Measurements from ENCODE around the gene FADS3.
"Not testable (repeated sequence)": the region's sequence is repeated elsewhere in the genome, so short reads cannot be mapped to it uniquely, and the experiment has no call there.

Gene FADS3

GRCh38 chr11:61897387-61898246, 6.3 kb upstream of the FADS3 start:
- DNase-seq: peak; percentile 31 to 70

GRCh38 chr11:61896665-61897386, 5.5 kb upstream of the FADS3 start:
- DNase-seq: no peak

GRCh38 chr11:61895718-61896059, 4.3 kb upstream of the FADS3 start:
- no peak for DNase-seq

DNA sequence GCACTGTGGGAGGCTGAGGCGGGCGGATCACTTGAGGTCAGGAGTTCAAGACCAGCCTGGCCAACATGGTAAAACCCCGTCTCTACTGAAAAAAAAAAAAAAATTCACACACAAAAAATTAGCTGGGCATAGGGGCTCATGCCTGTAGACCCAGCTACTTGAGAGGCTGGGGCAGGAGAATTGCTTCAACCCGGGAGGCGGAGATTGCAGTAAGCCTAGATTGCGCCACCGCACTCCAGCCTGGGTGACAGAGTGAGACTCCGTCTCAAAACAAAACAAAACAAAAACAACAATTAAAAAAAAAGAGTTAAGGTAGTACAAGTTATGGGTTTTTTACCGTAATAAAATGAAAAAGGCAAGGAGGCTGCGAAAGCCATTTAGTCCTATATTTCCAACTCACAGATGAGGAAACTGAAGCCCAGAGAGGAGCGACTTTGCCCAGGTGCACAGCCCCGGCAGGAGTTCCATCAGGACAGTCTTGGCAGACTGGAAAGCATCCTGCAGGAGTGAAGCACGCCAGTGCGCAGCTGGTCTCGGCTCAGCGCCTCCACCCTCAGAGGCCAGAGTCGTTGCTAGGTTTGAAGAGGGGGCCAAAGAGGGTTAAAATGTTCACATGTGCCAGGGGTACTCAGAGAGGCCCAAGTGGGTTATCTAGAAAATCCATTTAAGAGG, 3.8 kb upstream of the FADS3 start:
- no peak for DNase-seq

GRCh38 chr11:61893981-61894380, 2.6 kb upstream of the FADS3 start:
- no peak for DNase-seq

- DNase-seq: no peak
Observed at GRCh38 chr11:61892085-61892370, 683 bp upstream of the FADS3 start.

- DNase-seq: no peak
Observed at GRCh38 chr11:61890529-61891330, 615 bp downstream of the FADS3 start.

DNA sequence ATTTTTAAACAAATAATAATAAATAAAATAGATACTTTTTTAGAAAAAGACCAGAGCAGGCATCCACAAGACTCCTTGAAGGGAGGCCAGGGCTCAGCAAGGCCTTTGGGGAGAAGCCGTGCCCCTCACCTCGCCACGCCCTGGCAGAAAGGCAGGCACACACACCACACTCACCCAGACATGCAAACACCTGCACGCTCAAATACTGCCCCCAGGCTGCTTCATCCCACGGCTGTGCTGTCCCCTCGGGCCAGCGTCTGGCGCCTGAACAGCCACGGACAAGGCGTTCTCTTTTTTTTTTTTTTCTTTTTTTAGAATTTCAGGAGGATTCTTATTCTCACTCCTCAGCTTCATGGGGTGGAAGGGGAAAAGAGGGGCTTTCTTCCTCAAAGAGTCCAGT, 1.5 kb downstream of the FADS3 start:
- no peak for DNase-seq

- no peak for DNase-seq
Observed at GRCh38 chr11:61888590-61888989, 2.8 kb downstream of the FADS3 start.

GRCh38 chr11:61887839-61888494, 3.4 kb downstream of the FADS3 start:
- DNase-seq: peak in 1 of 2 experiments; percentile 47

- DNase-seq: no peak
Observed at GRCh38 chr11:61886643-61887042, 4.7 kb downstream of the FADS3 start.

GRCh38 chr11:61885784-61886580, 5.4 kb downstream of the FADS3 start:
- DNase-seq: no peak

GRCh38 chr11:61885166-61885778, 6.1 kb downstream of the FADS3 start:
- no peak for DNase-seq

DNA sequence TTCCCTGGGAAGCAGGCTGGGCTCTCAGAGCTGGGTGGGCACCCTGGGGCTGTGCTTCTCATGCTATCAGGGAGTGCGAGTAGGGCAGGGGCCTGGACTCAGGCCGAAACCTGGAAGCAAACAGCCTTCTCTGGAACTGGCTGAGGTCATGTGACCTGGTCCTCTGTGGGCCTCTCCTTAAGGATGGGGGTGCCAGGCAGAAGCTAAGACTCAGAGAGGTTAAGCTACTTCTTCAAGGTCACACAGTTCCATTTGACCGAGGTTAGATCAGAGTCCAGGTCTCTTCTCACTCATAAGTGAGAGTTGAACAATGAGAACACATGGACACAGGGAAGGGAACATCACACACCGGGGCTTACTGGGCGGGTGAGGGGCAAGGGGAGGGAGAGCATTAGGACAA, 7.4 kb downstream of the FADS3 start:
- DNase-seq: no peak

DNA sequence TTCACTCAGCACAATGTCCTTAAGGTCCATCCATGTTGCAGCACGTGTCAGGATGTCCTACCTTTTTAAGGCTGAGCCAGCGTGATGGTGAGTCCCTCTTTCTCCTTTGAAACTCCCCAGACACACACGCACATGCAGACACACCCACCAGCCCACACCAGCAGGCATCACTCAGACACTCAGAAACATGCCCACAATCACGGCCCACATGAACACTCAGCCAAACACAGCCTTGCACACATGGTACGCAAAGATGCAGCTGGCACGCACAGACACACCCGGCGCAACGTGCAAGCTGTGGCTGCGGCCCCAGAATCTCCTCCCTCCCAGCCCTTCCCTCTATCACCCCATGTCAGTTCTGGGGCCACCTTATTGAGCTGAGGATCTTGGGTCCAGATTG, 8.0 kb downstream of the FADS3 start:
- no peak for DNase-seq

DNA sequence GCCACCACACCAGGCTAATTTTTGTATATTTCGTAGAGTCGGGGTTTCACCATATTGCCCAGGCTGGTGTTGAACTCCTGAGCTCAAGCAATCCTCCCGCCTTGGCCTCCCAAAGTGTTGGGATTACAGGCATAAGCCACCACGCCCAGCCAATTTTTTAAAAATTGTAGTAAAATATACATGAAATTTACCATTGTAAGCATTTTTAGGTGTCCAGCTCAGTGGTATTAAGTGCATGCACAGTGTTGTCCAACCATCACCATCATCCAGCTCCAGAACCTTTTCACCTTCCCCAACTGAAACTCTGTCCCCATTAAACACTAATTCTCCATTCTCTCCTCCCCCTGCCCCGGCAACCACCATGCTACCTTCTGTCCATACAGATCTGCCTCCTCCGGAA, 8.5 kb downstream of the FADS3 start:
- no peak for DNase-seq

DNA sequence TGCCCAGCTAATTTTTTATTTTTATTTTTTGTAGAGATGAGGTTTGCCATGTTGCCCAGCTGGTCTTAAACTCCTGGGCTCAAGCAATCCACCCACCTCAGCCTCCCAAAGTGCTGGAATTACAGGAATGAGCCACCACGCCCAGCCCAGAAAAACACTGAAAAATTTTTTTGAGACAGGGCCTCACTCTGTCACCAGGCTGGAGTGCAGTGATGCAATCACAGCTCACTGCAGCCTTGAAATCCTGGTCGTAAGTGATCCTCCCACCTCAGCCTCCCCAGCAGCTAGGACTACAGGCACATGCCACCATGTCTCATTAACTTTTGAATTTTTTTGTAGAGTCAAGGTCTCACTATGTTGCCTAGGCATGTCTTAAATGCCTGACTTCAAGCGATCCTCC, 9.1 kb downstream of the FADS3 start:
- not testable (repeated sequence) for DNase-seq

- DNase-seq: no peak
Observed at GRCh38 chr11:61881397-61881796, 9.9 kb downstream of the FADS3 start.

- no peak for DNase-seq
Observed at GRCh38 chr11:61880454-61880853, 10.9 kb downstream of the FADS3 start.

GRCh38 chr11:61880031-61880430, 11.3 kb downstream of the FADS3 start:
- DNase-seq: no peak

DNA sequence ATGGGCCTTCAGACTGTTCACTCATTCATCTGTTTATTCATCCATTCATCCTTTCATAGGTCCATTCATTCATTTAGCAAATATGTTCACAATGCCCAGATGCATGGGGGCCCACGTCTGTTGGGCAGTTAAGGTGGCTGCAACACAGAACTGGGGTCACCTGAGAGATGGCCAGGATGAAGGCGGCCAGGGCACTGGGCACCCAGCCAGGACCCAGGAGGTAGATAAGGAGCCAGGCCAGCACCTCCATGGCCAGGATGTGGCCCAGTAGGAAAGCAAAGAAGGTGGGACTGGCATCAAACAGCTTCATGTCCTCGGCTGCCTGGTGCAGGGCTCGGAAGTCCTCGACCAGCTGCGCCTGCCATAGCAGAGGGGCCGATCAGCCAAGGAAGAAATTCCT, 12.2 kb downstream of the FADS3 start:
- DNase-seq: no peak

Measured in NCI-H446 (cell line).